ENCODE measurements around the gene LRFN2.

LRFN2 gene

DNA sequence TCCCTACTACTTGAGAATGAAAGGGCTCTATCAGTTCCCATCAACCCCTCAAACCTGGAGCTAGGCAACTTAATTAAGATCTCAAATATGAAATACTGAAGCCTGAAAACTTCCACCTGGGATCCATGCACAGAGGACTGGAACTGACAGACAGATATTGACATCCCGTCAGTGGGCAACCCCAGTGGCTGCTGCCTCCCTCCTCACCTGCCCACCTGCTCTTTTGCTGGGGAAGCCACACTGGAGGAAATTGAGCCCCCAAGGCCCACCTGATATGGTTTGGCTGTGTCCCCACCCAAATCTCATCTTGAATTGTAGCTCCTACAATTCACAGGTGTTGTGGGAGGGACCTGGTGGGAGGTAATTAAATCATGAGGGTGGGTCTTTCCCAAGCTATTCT, 192.8 kb downstream of the LRFN2 start:
- DNase-seq: no peak

DNA sequence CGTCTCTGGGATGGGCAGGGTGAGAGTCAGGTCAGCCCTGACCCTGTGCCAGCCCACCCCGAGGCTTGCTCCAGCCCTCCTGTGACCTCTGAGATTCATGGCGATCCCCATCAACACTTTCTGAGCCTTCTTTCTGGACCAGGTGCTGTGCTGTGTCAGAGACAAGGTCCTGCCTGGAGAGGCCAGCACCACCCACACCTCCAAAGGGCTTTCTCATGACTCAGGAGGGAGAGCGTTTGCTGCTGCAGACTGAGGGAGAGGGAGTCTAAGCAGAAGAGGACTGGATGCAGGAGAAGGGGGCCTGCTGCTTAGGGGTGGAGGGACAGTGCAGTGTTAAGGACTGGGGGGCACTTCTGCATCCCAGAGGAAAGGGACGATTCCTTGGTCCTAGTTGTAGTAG, 193.5 kb downstream of the LRFN2 start:
- DNase-seq: no peak

DNA sequence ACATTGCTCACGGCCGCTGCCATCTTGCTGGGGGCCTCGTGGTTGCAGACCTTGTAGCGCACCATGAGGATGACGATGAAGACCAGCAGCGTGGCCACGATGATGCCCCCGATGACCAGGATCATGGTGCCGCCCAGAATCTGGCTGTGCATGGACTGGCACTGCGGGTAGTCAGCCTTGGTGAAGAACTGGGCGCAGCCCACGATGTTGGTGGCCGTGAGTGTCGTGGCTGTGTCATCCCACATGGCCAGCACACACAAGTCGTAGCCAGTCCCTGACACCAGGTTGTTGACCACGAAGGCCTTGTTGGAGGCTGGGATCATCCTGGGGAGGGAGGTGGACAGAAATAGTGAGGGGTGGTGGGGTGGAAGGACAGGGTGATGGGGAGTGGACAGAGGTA, 194.6 kb downstream of the LRFN2 start:
- DNase-seq: no peak

DNA sequence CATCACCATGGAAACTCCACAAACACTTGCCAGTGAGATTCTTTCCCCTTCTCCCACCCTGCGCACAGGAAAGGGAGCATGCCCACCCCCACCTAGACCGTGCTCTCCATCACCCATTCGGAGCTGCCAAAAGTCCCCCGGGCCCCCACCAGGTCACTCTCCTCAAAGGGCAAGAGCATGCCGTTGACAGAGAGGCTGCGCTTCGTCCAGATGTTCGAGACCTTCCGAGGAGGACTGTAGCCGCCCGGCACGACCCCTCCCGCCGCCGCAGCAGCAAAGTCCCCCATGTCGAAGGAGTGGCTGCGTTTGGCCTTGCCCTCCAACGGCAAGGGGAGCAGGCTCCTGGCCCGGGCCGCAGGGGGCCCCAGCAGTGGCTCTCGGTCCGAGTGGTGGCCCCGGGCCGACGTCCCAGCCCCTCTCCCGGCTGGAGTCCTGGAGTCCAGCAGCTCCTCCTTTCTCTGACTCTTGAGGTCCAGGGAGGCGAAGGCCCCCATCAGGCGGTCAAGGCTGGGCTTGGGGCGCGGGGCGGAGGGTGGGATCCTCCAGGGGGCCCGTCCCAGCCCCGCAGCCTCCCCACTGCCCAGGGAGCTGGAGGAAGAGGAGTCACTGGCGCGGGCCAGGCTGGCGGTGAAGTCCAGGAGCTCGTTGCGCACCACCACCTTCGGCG, 195.2 kb downstream of the LRFN2 start:
- no peak for DNase-seq

DNA sequence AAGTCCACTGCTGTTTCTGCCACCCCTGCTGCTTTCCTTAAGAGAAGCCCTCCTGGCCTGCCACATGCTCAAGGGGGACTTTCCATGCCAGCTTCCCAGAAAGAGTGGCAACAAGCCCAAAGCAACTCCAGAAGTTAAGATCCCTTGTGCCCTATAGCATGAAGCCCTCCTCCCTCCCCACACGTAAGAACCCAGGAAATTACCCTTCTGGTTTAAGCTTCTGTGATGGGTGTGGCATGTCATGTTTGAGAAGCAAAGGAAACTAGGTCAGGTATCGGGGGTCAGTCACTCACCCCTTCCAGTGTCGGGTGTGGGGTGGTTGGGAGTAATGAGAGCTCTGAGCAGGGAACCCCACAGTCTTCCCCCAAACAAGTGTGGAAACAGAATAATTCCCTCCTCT, 196.1 kb downstream of the LRFN2 start:
- no peak for DNase-seq

DNA sequence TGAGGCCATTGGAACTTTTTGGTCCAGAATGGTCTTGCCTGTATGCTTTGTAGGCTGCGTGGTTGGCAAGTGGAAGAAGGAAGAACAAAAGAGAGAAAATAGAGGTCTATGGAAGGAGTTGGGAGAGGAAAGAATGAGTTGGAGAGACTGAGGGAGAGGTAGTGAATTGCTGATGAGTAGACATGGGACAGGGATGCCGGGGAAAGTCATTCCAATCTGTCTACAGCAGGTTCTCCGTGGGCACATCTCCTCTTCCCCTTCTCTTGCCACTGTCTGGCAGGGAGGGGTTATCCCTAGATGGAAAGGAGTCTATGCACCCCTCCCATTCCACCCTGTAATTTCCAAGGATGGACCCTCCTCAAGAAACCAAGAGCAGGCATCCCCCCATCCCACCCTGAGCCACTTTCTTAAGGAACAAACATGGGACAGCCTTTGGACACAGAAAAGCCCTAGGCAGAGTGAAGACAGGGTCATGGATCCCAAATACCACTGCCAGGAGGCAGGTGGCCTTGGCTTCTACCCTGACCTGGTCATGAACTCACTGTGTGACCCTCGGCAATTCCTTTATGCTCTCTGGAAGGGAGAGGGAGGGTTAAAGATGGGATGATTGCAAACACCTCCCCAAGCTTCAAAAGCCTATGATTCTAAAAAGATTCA, 196.9 kb downstream of the LRFN2 start:
- DNase-seq: no peak

DNA sequence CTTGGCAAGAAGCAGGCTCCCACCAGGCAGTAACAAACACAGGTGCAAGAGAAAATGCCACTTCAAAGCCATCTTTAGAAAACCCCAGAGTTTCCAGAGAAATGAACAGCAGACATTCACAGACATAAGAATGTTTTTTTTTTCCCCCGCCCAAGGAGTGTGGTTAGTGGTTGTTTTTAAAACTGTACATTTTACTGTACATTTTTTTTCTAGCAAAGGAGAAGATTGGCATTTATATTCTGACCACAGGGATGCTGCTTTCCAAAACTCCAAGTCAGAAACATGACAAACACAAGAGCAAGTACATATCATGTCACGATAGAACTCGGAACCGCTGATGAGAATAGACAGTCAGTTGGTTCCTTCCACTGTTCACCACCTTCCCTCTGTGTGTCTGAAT, 197.9 kb downstream of the LRFN2 start:
- DNase-seq: no peak

DNA sequence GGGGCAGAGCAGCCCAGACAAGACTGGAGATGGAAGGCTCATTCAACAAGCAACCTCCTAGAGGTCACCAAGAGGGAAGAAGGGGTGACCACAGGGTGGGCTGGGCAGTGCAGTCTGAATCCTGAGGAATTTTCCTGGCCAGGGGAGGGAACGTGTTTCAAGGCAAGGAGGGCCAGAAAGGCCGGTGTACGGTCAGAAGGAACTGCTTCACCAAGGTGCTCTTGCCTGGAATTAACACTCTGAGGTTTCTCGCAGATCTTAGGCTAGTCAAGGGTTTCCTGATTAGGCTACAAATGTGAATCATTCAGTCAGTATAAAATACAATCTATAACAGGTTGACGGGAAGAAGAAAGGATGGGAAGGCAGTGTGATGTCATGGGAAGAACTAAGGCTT, 199.3 kb downstream of the LRFN2 start:
- DNase-seq: no peak

DNA sequence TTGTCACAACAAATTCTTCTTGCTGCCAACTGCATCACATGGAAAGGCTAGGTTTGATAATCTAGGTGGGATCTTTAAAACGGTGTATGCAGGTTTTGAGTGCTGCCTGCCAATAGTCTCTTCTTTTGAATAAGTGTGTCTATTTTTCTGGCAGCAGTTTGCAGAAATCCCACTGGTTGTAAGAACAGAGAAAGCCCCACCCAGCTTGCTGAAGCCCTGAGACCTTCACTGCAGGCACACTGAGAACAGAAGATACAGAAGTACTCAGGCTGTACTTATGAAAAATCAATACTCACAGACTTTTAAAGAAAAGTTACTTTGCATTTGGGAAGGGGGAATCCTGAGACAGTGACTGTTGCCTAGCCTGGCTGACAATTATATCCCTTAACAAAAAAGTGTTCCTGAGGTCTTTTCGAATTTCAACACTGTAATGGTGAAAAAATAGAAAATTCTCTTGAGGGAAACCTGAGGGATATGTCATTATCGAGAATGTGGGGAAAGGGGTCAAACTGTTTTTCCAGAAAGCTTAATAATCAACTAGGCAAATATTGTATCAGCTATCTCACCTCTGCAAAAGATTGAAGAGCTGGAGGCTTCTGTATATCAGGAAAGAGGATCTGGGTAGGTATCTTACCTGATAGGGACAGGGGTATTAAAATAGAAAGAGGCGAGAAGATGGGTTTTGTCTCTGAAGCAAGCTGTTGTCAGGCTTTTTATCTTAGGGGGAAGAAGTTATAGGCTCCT, 199.9 kb downstream of the LRFN2 start:
- DNase-seq: no peak

DNA sequence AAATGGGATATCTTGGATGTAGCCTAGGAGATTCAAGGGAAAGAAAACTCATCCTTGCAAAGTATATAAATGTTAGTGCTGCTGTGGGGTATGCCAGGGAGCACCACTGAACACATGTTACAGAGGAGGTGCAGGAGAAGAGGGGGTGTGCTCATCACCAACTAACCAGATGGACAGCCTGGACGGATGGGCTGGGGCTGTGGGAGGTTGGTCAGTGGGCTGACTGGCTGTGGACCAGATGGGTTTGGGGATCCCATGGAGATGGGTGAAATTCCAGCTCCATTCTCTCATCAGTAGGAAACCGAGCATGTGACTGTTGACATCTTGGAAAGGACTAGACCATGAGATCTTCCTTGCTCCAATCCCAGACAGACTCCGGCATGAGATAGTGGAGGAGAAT, 201.0 kb downstream of the LRFN2 start:
- DNase-seq: no peak

DNA sequence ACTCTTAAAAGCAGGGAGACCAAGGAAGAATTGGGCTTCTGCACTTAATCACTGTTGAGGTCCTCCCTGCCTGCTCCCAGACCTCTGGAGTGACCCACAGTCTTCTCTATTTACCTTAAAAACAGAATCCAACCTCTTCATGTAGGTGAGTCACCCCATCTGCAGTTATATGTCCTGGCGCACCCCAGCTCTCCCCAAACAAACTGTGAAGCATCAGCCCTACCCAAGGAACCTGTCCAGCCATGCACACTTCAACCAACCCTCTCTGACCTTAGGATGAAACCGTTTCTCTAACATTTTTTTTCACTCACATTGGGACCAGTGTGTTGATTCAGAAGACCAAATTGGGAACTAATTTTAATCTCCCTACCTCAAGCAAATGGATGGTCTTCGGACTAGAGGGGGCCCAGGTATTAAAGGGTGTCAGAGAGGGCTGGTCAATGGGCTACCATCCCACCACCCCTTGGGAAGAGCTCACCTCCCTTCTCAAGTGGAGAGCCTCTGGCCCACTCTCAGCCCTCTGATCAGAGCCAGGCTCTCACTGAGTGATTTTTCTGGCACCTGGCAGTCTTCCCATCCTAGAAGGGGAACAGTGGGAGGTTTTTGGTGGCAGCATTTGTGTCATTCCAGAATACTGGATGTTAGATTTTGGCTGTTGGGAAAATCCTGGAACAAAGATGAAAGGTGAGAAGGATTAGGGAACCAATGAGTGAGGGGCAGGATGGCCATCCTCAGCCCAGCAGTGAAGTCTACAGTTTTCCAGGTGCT, 203.6 kb downstream of the LRFN2 start:
- DNase-seq: no peak

DNA sequence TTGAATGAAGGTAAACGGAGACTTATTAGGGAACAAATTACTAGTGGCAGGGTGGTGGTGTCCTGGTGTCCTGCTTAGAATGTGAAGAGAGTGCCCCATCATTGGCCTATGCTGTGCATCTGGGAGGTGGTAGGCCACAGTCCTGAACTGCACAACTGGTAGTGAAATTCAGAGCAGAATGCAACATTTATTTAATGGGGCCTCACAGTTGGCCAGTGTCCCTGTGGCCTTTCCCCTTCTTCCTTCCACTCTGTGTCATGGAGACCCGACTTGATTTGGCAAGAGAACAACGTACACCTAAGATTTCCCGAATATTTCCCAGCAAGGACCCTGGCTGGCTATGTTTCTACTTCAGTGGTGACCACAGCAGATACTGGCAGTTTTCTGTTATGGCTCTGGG, 206.9 kb downstream of the LRFN2 start:
- no peak for DNase-seq

DNA sequence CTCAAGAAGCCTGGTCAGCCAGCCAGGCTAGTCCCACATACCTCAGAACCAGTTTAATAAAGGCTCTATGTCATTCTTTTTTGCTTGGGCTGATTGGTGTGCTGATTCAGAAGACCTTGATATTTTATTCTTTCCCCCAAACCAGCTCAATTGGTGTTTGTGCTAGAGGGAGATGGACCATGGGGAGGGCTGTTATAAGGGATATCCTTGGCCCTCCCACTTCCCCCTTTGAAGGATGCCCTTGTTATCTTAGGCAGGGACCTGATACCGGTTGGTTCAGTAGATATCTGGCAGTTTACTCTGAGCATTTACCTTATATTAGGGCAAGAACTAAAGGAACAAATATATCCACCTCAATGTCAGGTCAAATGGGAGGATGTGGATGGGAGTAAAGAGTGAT, 207.4 kb downstream of the LRFN2 start:
- DNase-seq: no peak

DNA sequence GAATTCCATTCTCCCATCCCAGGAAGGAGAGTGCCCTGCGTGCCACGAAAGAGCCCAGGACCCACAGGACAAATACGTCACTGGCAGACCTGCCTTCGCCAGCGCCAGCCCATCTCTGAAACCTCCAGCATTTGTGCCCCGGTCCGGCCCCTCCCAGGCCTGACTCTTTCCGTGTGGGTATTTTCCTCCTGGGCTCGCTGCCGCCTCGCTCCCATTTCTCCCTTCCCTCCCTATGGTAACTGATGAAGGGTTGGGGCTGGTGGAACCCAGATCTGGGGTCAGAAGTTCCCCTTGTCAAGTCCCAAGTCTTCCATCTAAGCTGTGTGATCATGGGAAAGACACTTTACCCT, 208.5 kb downstream of the LRFN2 start:
- no peak for DNase-seq

DNA sequence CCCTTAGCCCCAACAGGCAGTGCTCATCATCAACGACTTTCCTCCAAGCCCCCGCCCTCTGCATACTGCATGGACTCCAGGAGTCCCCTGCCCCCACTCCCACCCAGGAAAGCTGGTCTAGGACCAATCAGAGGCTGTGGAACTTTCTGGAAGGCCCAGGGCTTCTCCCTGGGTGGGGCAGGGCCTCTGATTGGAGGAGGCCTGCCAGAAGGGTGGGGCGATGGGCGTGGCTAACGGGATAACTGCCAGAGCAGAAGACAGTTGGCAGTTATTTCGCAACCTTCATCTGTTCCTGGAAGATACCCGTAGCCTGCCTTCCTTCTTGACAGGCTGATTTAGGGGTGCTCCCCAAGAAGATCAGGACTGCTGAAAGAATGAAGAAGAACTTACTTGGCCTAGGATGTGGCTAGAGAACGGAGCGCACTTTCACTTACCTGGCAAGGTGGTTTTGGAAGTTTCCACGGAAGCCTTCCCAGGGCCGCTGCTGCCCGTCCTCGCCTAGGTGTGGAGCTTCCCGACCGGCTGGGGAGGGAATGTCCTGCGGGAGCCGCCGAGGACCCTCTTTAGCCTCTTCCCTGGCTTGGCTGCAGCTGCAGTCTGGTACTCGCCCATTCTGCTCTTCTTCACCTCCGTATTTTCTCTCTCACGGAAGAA, 209.0 kb downstream of the LRFN2 start:
- DNase-seq: no peak

DNA sequence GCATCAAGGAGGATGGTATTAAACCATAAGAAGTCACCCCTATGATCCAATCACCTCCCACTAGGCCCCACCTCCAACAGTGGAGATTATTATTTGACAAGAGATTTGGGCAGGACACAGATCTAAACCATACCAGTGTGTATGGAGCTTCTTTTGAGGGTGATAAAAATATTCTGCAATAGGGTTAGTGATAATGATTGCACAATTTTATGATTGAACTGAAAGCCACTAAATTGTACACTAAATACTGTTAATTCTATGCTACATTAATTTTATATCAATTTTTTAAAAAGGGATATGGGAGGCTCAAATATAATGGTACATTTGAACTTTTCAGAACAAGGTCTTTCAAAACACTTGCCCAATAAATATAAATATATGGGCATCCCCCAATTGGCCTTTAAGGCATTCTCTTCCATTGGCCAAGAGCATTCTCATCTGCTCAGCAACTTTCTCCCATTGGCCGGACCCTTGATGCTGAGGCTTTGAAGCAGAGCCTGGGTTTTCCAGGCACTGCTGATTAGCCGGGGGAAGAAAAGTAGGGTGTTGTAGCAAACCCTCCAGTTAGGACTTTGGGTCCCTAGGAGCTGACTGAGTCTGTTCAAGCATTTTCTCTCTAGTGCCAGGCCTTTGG, 209.9 kb downstream of the LRFN2 start:
- no peak for DNase-seq

DNA sequence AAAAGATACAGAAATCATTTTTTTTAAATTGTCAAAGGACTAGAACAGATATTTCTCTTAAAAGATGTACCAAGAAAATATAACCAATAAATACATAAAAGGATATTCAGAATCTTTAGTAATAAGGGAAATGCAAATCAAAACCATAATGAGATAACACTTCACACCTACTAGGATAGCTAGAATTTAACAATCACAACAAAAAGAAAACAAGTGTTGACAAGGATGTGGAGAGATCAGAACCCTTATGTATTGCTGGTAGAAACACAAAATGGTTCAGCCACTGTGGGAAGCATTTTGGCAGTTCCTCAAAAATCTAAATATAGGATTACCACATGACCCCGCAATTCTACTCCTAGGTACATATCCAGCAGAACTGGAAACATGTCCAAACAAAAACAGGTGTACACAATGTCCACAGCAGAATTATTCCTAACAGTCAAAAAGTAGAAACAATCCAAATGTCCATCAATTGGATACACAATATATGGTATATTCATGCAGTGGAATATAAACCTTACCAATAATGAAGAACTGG, 211.0 kb downstream of the LRFN2 start:
- DNase-seq: no peak

DNA sequence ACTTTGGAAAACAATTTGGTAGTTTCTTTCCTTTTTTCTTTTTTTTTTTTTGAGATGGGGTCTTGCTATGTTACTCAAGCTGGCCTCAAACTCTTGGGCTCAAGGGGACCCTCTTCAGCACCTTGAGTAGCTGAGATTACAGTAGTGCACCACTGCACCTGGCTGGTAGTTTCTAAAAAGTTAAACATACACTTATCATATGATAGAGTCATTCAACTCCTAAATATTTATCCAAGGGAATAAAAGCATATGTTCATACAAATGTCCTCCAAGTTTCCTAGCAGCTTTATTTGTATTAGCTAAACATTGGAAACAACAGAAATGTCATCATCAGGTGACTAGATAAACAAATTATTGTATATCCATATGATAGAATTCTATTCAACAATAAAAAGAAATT, 213.9 kb downstream of the LRFN2 start:
- DNase-seq: no peak

DNA sequence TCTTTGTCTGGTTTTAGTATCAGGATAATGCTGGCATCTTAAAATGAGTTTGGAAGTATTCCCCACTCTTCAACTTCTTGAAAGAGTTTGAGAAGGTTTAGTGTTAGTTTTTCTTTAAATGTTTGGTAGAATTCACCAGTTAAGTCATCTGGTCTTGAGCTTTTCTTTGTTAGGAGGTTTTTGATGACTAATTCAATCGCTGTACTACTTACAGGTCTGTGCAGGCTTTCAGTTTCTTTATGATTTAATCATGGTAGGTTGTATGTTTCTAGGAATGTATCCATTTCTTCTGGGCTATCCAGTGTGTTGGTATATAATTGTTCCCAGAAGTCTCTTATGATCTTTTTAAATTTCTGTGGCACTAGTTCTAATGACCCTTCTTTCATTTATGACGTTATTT, 215.5 kb downstream of the LRFN2 start:
- no peak for DNase-seq

DNA sequence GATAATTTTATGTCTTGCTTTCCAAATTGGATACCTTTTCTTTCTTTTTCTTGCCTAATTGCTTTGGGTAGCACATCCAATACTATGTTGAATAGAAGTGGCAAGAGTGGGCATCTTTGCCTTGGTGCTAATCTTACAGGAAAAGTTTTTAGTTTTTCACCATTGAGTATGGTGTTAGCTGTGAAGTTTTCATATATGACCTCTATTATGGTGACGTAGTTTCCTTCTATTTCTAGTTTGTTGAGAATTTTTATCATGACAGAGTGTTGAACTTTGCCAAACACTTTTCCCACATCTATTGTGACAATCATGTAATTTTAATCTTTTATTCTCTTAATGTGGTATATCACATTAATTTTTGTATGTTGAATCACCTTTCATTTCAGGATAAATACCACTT, 216.1 kb downstream of the LRFN2 start:
- no peak for DNase-seq

DNA sequence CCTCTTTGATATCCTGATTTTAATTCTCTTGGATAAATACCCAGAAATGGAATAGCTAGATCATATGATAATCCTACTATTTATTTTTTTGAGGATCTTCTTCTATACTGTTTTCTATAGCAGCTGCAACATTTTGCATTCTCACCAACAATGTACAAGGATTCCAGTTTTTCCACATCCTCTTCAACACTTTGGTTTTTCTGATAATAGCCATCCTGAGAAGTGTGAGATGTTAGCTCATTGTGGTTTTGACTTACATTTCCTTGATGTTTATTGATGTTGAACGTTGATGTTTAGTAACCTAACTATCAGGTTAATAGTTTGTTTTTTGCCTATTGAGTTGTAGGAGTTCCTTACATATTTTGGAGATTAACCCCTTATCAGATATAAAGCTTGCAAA, 217.3 kb downstream of the LRFN2 start:
- no peak for DNase-seq

DNA sequence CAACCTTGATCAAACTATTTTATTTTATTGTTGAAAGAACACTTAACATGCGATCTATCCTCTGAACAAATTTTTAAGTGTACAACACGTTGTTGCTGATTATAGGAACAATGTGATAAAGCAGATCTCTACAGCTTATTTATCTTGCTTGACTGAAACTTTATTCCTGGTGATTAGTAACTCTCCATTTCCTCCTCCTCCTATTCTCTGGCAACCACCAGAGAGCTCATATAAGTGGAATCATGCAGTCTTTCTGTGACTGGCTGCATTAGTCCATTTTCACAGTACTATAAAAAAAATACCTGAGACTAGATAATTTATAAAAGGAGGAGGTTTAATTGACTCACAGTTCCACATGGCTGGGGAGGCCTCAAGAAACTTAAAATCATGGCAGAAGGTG, 218.1 kb downstream of the LRFN2 start:
- no peak for DNase-seq

DNA sequence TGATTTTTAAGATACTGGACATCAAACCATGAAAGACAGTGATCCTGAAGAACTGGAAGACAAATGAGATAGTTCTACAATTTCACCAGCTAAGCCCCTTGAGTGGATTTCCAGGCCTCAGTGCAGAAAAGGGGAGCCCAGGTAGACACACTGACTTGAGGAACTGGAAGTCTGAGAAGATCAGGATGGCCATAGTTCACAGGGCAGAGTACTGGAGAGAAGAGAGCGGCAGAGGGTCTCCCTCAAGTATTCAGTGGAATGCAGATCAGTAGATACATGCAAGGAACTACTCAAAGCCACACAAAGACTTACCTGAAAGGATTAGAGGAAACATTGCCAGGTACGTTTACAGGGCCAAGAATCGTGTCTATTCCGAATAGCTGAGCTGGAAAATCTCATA, 224.3 kb downstream of the LRFN2 start:
- DNase-seq: no peak

Data from NCI-H187 treated with DMSO at 0.1 percent for 48 hours (cell line).